Esophagus squamous epithelium (tissue), 5 donors: ENCODE data around the gene MED10. TPM values are rescaled to one million over a fixed set of nuclear protein-coding genes. Genes with fewer than 3 reads are reported as not detected.

Experiments
- DNase-seq: peaks from one replicate; lab custom pipeline; 2025; lab: John Stamatoyannopoulos, UW
- H3K27ac ChIP-seq, 4 donors: fragments of 200-600 bp; sonication (generic); one replicate each; pipeline ENCODE4 v1.5.1; 2016 to 2019; ENCODE audit warnings: mild to moderate bottlenecking in 1 of 4
- H3K27me3 ChIP-seq, 4 donors: fragments of 200-600 bp; sonication (generic); 1 replicate in 3 of 4; 2 replicates in 1 of 4; pipeline versions ENCODE4 v1.5.1 to v1.6.0; 2017 to 2021; ENCODE audit warnings: antibody characterized with exemption in 1 of 4
- H3K36me3 ChIP-seq, 3 donors: fragments of 200-600 bp; sonication (generic); one replicate each; pipeline ENCODE4 v1.5.1; 2016 to 2019
- H3K4me1 ChIP-seq, 3 donors: fragments of 200-600 bp; sonication (generic); one replicate each; pipeline ENCODE4 v1.5.1; 2017 to 2019
- H3K4me3 ChIP-seq, 4 donors: fragments of 200-600 bp; sonication (generic); 1 replicate in 3 of 4; 2 replicates in 1 of 4; pipeline ENCODE4 v1.5.1; 2016 to 2019; ENCODE audit warnings: mild to moderate bottlenecking in 2 of 4, moderate library complexity in 1 of 4
- H3K9me3 ChIP-seq, 3 donors: fragments of 200-600 bp; sonication (generic); one replicate each; pipeline ENCODE4 v1.5.1; 2016 to 2019
- CTCF ChIP-seq, 6 experiments: fragments of 450-650 bp in 4 of 6; fragments of 200-600 bp in 2 of 6; sonication (generic) in 2 of 6; IDR thresholded peaks; one replicate each; pipeline ENCODE4 v1.5.1; 2016 to 2019; ENCODE audit warnings: antibody characterized with exemption in 6 of 6, mild to moderate bottlenecking in 4 of 6, moderate library complexity in 4 of 6
- POLR2A ChIP-seq, 4 donors: fragments of 450-650 bp; IDR thresholded peaks; one replicate each; pipeline ENCODE4 v1.6.1; 2017; ENCODE audit warnings: antibody characterized with exemption in 4 of 4, mild to moderate bottlenecking in 4 of 4, moderate library complexity in 3 of 4
- WGBS, 2 donors: methylation state at CpG; one replicate each; pipeline ENCODE4 v1.1.5; 2018; 5-methylcytosine and 5-hydroxymethylcytosine counted together
- intact Hi-C: fragments of 100-400 bp; cut with DNase I; formaldehyde crosslinking; loops from one replicate; pipeline ENCODE4 v1.15.0; 2022
- total RNA-seq, 4 donors: library from RNA; depleted of rRNA; stranded (reverse); fragments of >200 nt; gene quantifications; one replicate each; pipeline ENCODE4 v1.1.0, GENCODE V29; 2016
- donor health status: DM: yes; HTN: yes; CAD: no.

MED10 gene
- total RNA-seq, 4 donors from 2014 or later: 10.3 to 30.7 (median 20.8) TPM

- H3K27ac ChIP-seq: no peak overlapping the region
- intact Hi-C loops: no loop called here
- peaks cover 0 to 14% (median 0%) of the 10 kb centered on the region in 3 donors for H3K36me3 ChIP-seq
- H3K9me3 ChIP-seq: no peaks in the 10 kb centered on the region
- H3K4me3 ChIP-seq: no peak overlapping the region
- WGBS, 2 donors: 92 to 95% methylated on average over 12 to 16 of the region's 16 CpGs
- no peaks in the 10 kb centered on the region for H3K4me1 ChIP-seq
- DNase-seq: no peak
- H3K27me3 ChIP-seq: no peaks in the 10 kb centered on the region
- TF ChIP-seq CTCF (IDR thresholded peaks at IDR 0.05) (no peak), POLR2A (IDR thresholded peaks at IDR 0.05) (no peak)
Measured at GRCh38 chr5:6356578-6357164, 21.7 kb downstream of the MED10 start.

DNA sequence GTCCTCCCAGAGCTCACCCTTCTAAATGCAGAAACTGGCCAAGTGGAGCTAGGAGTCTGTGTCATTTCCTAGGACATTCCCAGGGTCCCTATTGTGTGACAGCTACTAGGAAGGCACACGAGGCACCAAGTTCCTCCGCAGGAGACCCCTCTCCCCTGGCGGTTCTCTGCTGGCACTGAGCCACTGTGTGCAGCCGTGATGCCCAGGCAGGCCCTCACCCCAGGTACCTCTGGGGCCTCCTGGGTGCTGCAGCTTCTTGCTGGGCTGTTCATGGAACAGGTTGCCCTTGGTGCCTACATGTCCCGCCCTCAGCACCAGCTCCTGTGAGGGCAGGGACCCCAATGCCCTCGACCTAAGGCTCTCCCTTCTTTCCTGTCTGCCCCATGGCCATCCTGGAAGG, 23.1 kb downstream of the MED10 start:
- no peak overlapping the region for H3K27ac ChIP-seq
- TF ChIP-seq CTCF (IDR thresholded peaks at IDR 0.05) (no peak), POLR2A (IDR thresholded peaks at IDR 0.05) (no peak)
- no peaks in the 10 kb centered on the region for H3K4me1 ChIP-seq
- H3K9me3 ChIP-seq: no peaks in the 10 kb centered on the region
- intact Hi-C loops: no loop called here
- no peaks in the 10 kb centered on the region for H3K27me3 ChIP-seq
- peaks cover 0 to 7% (median 0%) of the 10 kb centered on the region in 3 donors for H3K36me3 ChIP-seq
- no peak for DNase-seq
- 80 to 81% methylated on average over 1 to 3 of the region's 6 CpGs for WGBS, 2 donors
- H3K4me3 ChIP-seq: no peak overlapping the region

GRCh38 chr5:6354848-6355247, 23.5 kb downstream of the MED10 start:
- no peak for DNase-seq
- H3K36me3 ChIP-seq: peaks cover 0 to 7% (median 0%) of the 10 kb centered on the region in 3 donors
- H3K27me3 ChIP-seq: no peaks in the 10 kb centered on the region
- no peak overlapping the region for H3K27ac ChIP-seq
- H3K9me3 ChIP-seq: no peaks in the 10 kb centered on the region
- no peak overlapping the region for H3K4me3 ChIP-seq
- intact Hi-C loops: no loop called here
- TF ChIP-seq POLR2A (IDR thresholded peaks at IDR 0.05) (no peak), CTCF (IDR thresholded peaks at IDR 0.05) (no peak)
- WGBS, 2 donors: 55 to 79% methylated on average over 2 to 3 of the region's 3 CpGs
- no peaks in the 10 kb centered on the region for H3K4me1 ChIP-seq

GRCh38 chr5:6353602-6354302, 24.6 kb downstream of the MED10 start:
- no peaks in the 10 kb centered on the region for H3K27me3 ChIP-seq
- no peak for DNase-seq
- peaks cover 0 to 7% (median 0%) of the 10 kb centered on the region in 3 donors for H3K36me3 ChIP-seq
- H3K27ac ChIP-seq: no peak overlapping the region
- intact Hi-C loops: no loop called here
- 83 to 94% methylated on average over 10 of the region's 13 CpGs for WGBS, 2 donors
- TF ChIP-seq CTCF (IDR thresholded peaks at IDR 0.05) (no peak), POLR2A (IDR thresholded peaks at IDR 0.05) (no peak)
- H3K4me3 ChIP-seq: no peak overlapping the region
- no peaks in the 10 kb centered on the region for H3K9me3 ChIP-seq
- H3K4me1 ChIP-seq: no peaks in the 10 kb centered on the region

DNA sequence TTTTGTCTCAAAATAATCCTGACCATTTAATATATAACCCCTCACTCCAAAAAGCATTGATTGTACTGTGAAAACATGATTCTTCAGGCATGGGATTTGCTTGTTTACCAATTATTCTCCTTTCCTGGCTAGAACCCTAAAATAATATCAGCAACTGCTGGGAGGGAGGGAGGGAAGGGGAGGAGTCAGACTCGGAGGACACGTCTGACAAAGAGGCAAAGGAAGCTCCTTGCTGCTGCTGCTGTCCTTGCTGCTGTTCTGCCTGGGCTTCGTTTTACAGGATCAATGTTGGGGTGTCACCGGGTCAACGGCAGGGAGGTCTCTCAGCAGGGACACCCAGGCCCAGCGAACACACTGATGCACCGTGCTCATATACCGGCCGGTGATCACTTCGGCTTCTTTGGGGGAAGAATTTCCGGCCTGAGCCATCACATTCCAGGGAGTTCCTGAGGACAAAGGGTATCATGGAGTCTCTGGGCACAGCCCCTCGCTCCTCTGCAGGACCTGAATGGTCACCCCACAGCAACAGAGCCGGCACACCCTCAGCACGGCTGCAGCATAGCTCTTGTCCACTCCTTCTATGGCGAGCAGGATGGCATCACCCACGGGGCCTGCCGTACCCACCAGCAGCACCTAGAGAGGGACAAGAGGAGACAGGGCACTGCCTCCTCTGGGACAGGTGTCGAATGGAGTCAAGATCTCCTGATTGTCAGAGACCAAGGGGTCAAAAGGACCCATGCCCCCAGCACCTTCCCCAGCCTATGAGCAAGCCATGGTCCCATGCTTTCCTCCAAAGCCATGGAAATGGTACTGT, 27.9 kb downstream of the MED10 start:
- no peak overlapping the region for H3K27ac ChIP-seq
- TF ChIP-seq CTCF (IDR thresholded peaks at IDR 0.05) (no peak), POLR2A (IDR thresholded peaks at IDR 0.05) (no peak)
- H3K36me3 ChIP-seq: no peaks in the 10 kb centered on the region
- no peaks in the 10 kb centered on the region for H3K27me3 ChIP-seq
- intact Hi-C loops: no loop called here
- H3K4me3 ChIP-seq: no peak overlapping the region
- no peaks in the 10 kb centered on the region for H3K4me1 ChIP-seq
- WGBS, 2 donors: 69 to 77% methylated on average over 8 to 17 of the region's 18 CpGs
- H3K9me3 ChIP-seq: no peaks in the 10 kb centered on the region
- no peak for DNase-seq
